A172 (cell line): Measurements from ENCODE around the gene PRKCA. TPM values are rescaled to one million over a fixed set of nuclear protein-coding genes. Genes with fewer than 3 reads are reported as not detected.
"Not testable (repeated sequence)": the region's sequence is repeated elsewhere in the genome, so short reads cannot be mapped to it uniquely, and the experiment has no call there.

ENCODE experiments used
- DNase-seq: peaks from one replicate; pipeline ENCODE4 v3.0.0-alpha.2; 2015; ENCODE audit warnings: low spot score
- total RNA-seq: library from RNA; depleted of rRNA; stranded (reverse); fragments of >200 nt; shearing (Covaris generic); gene quantifications from 2 replicates; pipeline ENCODE4 v1.2.3, GENCODE V29; 2014

PRKCA gene
- total RNA-seq, 1 experiment from 2014 or later: 21.6 TPM

DNA sequence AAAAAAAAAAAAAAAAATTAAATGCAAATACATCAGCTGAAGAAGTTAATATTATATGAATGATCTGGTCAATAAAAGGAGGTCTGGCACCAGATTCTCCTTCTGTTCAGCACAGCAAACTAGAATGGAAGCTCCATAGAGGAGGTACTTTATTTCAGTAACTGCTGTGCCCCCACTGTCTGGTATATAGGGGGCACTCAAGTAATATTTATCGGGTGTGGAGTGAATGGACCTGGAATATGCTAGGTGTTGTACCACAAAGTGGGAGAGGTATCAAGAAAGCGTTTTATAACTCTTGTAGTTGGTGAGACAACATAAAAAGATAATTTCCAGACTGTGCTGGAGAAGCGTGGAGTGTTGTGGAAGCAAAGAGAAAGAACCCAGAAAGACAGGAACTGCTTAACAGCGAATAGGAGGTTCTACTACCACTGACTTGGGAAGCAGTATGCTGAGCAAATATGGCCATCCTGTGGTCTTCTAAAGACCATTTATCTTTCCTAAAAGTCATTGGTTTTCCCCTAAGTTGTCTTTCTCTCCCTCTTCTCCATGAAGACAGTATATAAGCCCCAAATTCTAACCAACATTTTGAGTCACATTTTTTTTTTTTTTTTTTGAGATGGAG, 12.2 kb upstream of the PRKCA start:
- no peak for DNase-seq

GRCh38 chr17:66292353-66292752, 10.1 kb upstream of the PRKCA start:
- DNase-seq: no peak

DNA sequence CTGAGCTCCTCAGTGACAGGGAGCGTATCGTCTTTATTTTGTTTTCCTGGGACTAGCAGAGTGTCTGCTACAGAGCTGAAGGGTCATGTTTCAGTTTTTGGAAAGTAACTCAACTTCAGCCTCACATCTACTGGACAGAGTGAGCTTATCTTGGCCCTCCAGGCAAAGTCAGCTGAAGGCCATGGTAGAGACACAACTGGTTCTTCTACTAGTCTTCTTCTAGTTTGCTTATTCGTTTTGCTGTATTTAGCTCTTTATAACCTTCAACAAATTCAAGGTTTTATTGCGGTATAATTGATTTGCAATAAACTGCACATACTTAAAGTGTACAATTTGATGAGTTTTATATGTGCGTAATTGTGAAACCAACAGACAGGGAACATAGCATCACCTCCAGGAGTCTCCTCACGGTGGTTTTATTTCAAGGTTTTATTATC, 6.1 kb upstream of the PRKCA start:
- no peak for DNase-seq

- not testable (repeated sequence) for DNase-seq
Observed at GRCh38 chr17:66297443-66297842, 5.0 kb upstream of the PRKCA start.

GRCh38 chr17:66299711-66300110, 2.7 kb upstream of the PRKCA start:
- DNase-seq: no peak

- no peak for DNase-seq
Observed at GRCh38 chr17:66300956-66301355, 1.5 kb upstream of the PRKCA start.

- DNase-seq: no peak
Observed at GRCh38 chr17:66301367-66301863, 998 bp upstream of the PRKCA start.

- DNase-seq: peak; percentile 69
Observed at GRCh38 chr17:66302761-66303626, 581 bp downstream of the PRKCA start.

- peak; percentile 62 for DNase-seq
Observed at GRCh38 chr17:66304304-66305174, 2.1 kb downstream of the PRKCA start.

- no peak for DNase-seq
Observed at GRCh38 chr17:66306446-66306845, 4.0 kb downstream of the PRKCA start.

DNA sequence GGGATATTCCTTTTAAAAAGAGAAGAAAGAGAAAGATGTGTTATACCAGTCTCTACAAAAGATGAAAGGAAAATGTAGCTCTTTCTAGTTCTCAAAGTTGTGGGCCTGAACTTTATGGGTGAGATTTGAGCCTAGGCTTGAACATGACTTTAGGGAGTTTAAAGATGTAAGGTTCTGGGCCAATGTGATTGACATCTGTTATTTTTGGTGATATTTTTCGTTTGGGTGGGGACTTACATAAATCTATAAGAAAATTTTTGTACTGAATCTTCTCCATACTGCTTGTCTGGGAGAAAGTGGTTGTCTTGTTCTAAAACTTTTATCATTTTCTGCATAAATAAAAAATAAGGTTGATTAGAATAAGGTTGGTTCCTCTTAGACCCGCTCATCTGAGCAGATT, 4.8 kb downstream of the PRKCA start:
- no peak for DNase-seq

DNA sequence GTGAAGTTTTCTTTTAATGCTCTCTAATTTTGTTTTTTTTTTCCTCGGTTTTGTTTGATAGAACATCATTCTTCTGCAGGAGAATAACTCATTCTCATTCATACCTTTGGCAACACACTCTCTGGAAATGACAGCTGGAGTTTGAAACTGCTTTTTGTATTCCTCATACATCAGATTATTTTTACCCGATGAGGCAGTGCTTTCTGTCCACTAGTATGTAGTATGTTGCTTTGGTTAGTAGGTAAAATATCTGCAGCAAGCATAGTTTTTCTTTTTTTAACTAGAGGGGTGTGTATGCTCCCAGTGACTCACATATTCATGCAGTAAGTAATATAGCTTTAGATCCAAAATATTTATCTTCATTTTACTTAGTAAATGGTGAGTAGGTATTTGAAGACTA, 6.4 kb downstream of the PRKCA start:
- DNase-seq: no peak

DNA sequence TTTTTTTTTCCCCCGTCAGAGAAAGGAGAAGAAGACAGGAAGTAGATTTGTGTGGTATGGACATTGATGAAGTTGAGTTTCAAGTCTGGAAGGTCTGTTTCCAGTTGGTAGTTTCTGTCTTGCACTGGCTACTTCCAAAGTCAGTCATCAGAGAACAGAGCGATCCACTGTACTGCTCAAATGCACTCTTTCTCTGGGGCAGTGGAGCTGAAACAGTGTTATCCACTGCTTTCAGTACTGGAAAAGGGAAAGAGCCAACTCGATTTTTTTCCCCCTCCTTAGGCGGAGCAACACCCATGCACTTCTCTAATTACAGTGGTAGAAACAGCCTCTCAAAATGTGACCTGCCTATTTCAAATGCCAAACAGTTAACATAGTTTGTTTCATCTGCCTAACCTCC, 7.4 kb downstream of the PRKCA start:
- DNase-seq: no peak

DNA sequence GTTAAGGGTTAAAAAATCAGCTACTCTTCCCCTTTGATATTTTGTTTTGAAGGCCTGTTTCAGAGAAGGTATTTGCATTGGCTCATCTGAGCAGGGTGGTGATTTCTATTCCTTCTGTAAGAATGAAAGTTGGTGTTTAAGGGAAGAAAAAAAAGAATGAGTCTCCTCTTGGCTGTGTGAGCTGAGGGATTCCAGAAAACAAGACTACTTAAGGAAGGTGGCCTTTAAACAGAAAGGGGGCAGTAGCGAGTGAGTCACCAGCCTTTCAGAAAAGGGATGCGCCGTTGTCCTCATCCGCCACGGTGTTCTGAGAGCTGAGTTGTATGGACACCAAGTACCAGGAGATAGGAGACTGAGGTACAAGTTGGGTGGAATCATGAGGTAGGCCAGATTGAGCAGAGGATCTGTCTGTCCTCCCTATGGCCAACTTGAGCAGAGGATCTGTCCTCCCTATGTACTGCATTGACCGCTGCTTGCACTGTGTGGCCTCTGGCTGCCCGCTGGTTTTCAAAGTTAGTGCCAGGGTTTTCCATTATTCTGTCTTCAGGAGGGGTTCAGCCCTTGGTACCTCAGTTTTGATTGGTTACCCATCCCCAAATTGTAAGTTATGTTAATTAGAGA, 8.2 kb downstream of the PRKCA start:
- no peak for DNase-seq

- no peak for DNase-seq
Observed at GRCh38 chr17:66312912-66313311, 10.5 kb downstream of the PRKCA start.

DNA sequence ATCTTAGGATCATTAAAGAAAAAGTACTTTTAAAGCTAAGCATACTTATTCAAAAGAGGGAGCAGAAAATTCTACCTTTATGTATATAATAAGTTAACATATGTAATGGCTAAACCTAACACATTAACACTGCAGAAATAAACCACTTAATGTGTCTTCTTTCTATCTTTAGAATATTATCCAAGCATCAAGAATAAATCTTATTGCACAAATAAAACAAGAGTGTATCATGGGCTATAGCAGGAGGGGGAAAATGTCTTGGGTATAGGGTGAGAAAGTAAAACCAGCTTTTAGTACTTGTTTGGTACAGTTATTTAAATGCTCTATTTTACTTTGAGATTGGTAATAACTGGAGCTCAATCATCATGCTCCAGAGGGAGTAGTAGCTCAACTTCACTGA, 10.9 kb downstream of the PRKCA start:
- no peak for DNase-seq

DNA sequence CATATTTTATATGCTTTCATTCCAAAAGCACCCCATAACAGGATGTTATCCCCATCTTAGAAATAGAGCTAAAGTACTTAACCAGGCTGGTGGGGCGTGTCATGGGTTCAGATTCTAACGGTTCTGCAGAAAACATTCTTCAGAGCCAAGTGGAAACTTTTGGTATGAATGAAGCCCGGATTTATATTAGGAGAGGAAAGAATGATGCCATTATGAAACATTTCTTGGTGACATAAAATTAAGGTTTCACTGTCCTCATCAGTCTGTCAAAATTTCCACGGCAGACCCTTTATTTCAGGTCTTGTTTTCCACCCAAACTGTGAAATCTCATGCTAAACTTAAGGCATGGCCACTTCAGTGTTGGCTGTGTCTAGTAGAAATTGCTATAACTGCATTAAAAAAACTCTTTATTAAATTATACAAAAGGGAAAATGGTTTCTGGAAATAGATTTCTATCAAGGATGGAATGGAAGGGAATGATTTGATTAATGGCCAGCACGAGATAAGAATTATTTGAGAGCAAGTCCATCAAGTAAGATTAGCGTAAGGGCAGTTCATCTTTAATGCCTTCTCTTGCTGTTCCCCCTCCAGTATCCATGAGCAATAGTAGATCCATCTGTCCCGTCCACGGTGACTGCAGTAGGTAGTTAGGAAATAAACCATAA, 11.7 kb downstream of the PRKCA start:
- no peak for DNase-seq

DNA sequence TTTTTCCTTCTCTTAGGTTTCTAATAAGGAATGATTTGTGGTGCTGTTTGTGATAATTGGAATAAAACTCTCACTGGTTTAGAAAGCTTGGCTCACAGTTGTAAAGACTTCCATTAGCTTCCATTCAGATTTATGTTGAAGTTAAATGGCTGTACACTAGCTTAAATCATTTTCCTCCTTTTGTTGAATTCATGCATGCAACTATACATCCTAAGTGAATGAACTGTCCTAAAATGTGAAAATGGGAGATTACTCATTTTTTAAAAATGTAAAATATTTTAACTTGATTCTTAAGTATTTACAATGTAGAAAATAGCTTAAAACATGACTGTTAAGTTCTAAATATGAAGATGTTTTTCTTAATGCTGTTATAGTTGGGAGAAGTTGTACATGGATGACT, 15.2 kb downstream of the PRKCA start:
- DNase-seq: no peak

- no peak for DNase-seq
Observed at GRCh38 chr17:66319226-66319625, 16.8 kb downstream of the PRKCA start.

DNA sequence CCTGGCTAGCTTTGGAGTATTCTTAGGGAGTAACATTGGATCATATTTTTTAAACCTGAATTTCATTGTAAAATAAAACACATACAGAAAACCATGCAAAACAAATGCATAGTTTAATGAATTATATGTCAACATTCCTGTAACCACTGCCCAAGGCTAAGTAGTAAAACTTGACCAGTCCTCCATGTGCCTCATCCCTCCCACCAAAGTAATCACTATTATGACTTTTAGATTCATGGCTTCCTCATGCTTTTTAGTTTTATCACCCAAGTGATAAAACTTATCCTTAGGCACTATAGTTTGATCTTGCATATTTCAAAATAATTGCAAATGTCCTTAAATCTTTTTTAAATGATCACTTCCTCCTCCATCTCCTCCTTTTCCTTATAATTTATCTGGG, 20.4 kb downstream of the PRKCA start:
- no peak for DNase-seq

- not testable (repeated sequence) for DNase-seq
Observed at GRCh38 chr17:66324381-66325004, 22.1 kb downstream of the PRKCA start.
